GM18951 (cell line): ENCODE data around the gene NKX1-1.

Experiments
- POLR2A ChIP-seq: IDR thresholded peaks from 4 replicates; pipeline ENCODE4 v1.6.1; 2011; ENCODE audit warnings: mild to moderate bottlenecking; ENCODE audit not compliant: insufficient read length, insufficient read depth; ENCODE audit errors: extremely low read depth
- in situ Hi-C: fragments of 300-500 bp; cut with MboI; formaldehyde crosslinking; loops from one replicate; pipeline ENCODE4 v1.12.0; 2022; ENCODE audit warnings: low sequenced_read_pairs, mixed read lengths, inconsistent platforms; ENCODE audit not compliant: unreplicated experiment

Gene NKX1-1

GRCh38 chr4:1365271-1366178 lies 40.7 kb downstream of the NKX1-1 start:
- in situ Hi-C loops: no loop called here
- no peak for TF ChIP-seq POLR2A

- TF ChIP-seq POLR2A: no peak
- in situ Hi-C loops: no loop called here
Measured at GRCh38 chr4:1364748-1365147, 41.5 kb downstream of the NKX1-1 start.

- in situ Hi-C loops: no loop called here
- TF ChIP-seq POLR2A: no peak
Measured at GRCh38 chr4:1364217-1364616, 42.0 kb downstream of the NKX1-1 start.

GRCh38 chr4:1363513-1363912 lies 42.7 kb downstream of the NKX1-1 start:
- in situ Hi-C loops: no loop called here
- TF ChIP-seq POLR2A: no peak

GRCh38 chr4:1362521-1362920 lies 43.7 kb downstream of the NKX1-1 start:
- no peak for TF ChIP-seq POLR2A
- in situ Hi-C loops: no loop called here

- no peak for TF ChIP-seq POLR2A
- in situ Hi-C loops: no loop called here
Measured at GRCh38 chr4:1362046-1362445, 44.2 kb downstream of the NKX1-1 start.

GRCh38 chr4:1361431-1361830 lies 44.8 kb downstream of the NKX1-1 start:
- TF ChIP-seq POLR2A: no peak
- in situ Hi-C loops: no loop called here

- no peak for TF ChIP-seq POLR2A
- in situ Hi-C loops: no loop called here
Measured at GRCh38 chr4:1360423-1361283, 45.6 kb downstream of the NKX1-1 start.

GRCh38 chr4:1359976-1360375 lies 46.3 kb downstream of the NKX1-1 start:
- no peak for TF ChIP-seq POLR2A
- in situ Hi-C loops: loop anchor here (10.0 kb wide), 1 partner anchor 225 kb away; no protein-coding TSS in a partner anchor

- no peak for TF ChIP-seq POLR2A
- in situ Hi-C loops: loop anchor here (10.0 kb wide), 1 partner anchor 224 kb away; no protein-coding TSS in a partner anchor
Measured at GRCh38 chr4:1359144-1359501, 47.1 kb downstream of the NKX1-1 start.

- TF ChIP-seq POLR2A: no peak
- in situ Hi-C loops: loop anchor here (10.0 kb wide), 1 partner anchor 224 kb away; no protein-coding TSS in a partner anchor
Measured at GRCh38 chr4:1358421-1359143, 47.7 kb downstream of the NKX1-1 start.

GRCh38 chr4:1357356-1358248 lies 48.6 kb downstream of the NKX1-1 start:
- in situ Hi-C loops: loop anchor here (10.0 kb wide), 1 partner anchor 223 kb away; no protein-coding TSS in a partner anchor
- no peak for TF ChIP-seq POLR2A
